Right cardiac atrium (tissue), 5 donors: ENCODE measurements around the gene LAMA5. TPM values are rescaled to one million over a fixed set of nuclear protein-coding genes. Genes with fewer than 3 reads are reported as not detected.

ENCODE experiments used
- ATAC-seq, 2 donors: fragments of 200-7000 bp; cut with Tn5 transposase; one replicate each; pipeline versions ENCODE4 v1.8.0 to v1.9.1; 2020; ENCODE audit warnings: moderate library complexity in 2 of 2, mild to moderate bottlenecking in 1 of 2
- DNase-seq, 3 donors: peaks; one replicate each; pipeline ENCODE4 v3.0.0-alpha.2; 2020
- H3K27ac ChIP-seq: one replicate; pipeline ENCODE4 v1.5.1; 2013; ENCODE audit warnings: mild to moderate bottlenecking, low read length, control low read depth, moderate library complexity
- H3K27me3 ChIP-seq: one replicate; pipeline ENCODE4 v1.6.1; 2013; ENCODE audit not compliant: control insufficient read depth, insufficient read depth
- H3K4me1 ChIP-seq: one replicate; pipeline ENCODE4 v1.6.1; 2013; ENCODE audit warnings: low read length; ENCODE audit not compliant: control insufficient read depth, insufficient read depth
- H3K4me3 ChIP-seq: one replicate; pipeline ENCODE4 v1.5.1; 2013; ENCODE audit warnings: low read length, control low read depth
- H3K9me3 ChIP-seq: one replicate; pipeline ENCODE4 v1.6.1; 2013; ENCODE audit warnings: low read length; ENCODE audit not compliant: control insufficient read depth
- whole genome bisulfite sequencing: extraction: QIAGEN DNeasy Blood & Tissue Kit; methylation state at CpG from one replicate; pipeline ENCODE4 v1.1.7; 2013; 5-methylcytosine and 5-hydroxymethylcytosine counted together
- intact Hi-C, 4 donors: fragments of 100-400 bp; cut with DNase I; formaldehyde crosslinking; loops; one replicate each; pipeline versions ENCODE4 v1.11.0 to v1.14.0; 2022 to 2023
- polyA plus RNA-seq: library from polyadenylated mRNA; stranded (reverse); fragments of 200-250 nt; gene quantifications from one replicate; pipeline ENCODE4 v1.2.3, GENCODE V29; 2013
- total RNA-seq, 4 donors: library from RNA; stranded (reverse); fragmentation: NEBNext Ultra II Directional; extraction: Animal tissue kit (Norgen Biotek cat#: 25700); gene quantifications; one replicate each; pipeline ENCODE4 v1.2.1, GENCODE V29; 2021
- donor health status: healthy with polysubstance abuse.
- donor health status: DM: no; HTN: yes; CAD: no.
- donor health status: DM: no; HTN: no; CAD: no.
- donor health status: DM: no; HTN: yes; CAD: no; lungs with severe emphysema.
- donor health status: DM: yes; HTN: yes; CAD: no.

LAMA5 gene
- total and polyA plus RNA-seq, 5 donors, result 77.4 to 97.9 (median 88.6) TPM

GRCh38 chr20:62314339-62314638 is 52.8 kb downstream of the LAMA5 start:
- no peak overlapping the region for H3K27ac ChIP-seq
- intact Hi-C loops, result no loop called here
- H3K9me3 ChIP-seq, result no peaks in the 10 kb centered on the region
- no peaks in the 10 kb centered on the region for H3K27me3 ChIP-seq
- no peak overlapping the region for H3K4me3 ChIP-seq
- DNase-seq (no peak), ATAC-seq (no peak)
- 94% methylated on average over 12 of the region's 12 CpGs for WGBS
- no peaks in the 10 kb centered on the region for H3K4me1 ChIP-seq

- intact Hi-C loops, result no loop called here
- Histone ChIP-seq H3K9me3 (no peaks in the 10 kb centered on the region), H3K4me3 (no peak overlapping the region), H3K27me3 (no peaks in the 10 kb centered on the region), H3K4me1 (no peaks in the 10 kb centered on the region), H3K27ac (no peak overlapping the region)
- WGBS, result 93% methylated on average over 55 of the region's 55 CpGs
- DNase-seq (no peak), ATAC-seq (no peak)
Measured at GRCh38 chr20:62313460-62314338, 53.4 kb downstream of the LAMA5 start.

GRCh38 chr20:62313021-62313420 is 54.1 kb downstream of the LAMA5 start:
- no peak for DNase-seq
- WGBS, result 91% methylated on average over 26 of the region's 26 CpGs
- H3K27me3 ChIP-seq, result no peaks in the 10 kb centered on the region
- no peaks in the 10 kb centered on the region for H3K9me3 ChIP-seq
- H3K4me1 ChIP-seq, result no peaks in the 10 kb centered on the region
- no peak overlapping the region for H3K4me3 ChIP-seq
- no peak overlapping the region for H3K27ac ChIP-seq
- ATAC-seq, result no peak
- intact Hi-C loops, result no loop called here

- DNase-seq (no peak), ATAC-seq (no peak)
- no peak overlapping the region for H3K27ac ChIP-seq
- H3K4me1 ChIP-seq, result no peaks in the 10 kb centered on the region
- intact Hi-C loops, result no loop called here
- H3K9me3 ChIP-seq, result no peaks in the 10 kb centered on the region
- 90% methylated on average over 16 of the region's 16 CpGs for WGBS
- no peaks in the 10 kb centered on the region for H3K27me3 ChIP-seq
- no peak overlapping the region for H3K4me3 ChIP-seq
Measured at GRCh38 chr20:62312662-62312977, 54.5 kb downstream of the LAMA5 start.

- H3K4me1 ChIP-seq, result no peaks in the 10 kb centered on the region
- H3K9me3 ChIP-seq, result no peaks in the 10 kb centered on the region
- DNase-seq, result no peak
- no peak overlapping the region for H3K27ac ChIP-seq
- WGBS, result 92% methylated on average over 60 of the region's 60 CpGs
- no peak for ATAC-seq
- intact Hi-C loops, result no loop called here
- no peaks in the 10 kb centered on the region for H3K27me3 ChIP-seq
- no peak overlapping the region for H3K4me3 ChIP-seq
Measured at GRCh38 chr20:62311832-62312661, 55.1 kb downstream of the LAMA5 start.

- no peaks in the 10 kb centered on the region for H3K9me3 ChIP-seq
- H3K4me3 ChIP-seq, result no peak overlapping the region
- no peaks in the 10 kb centered on the region for H3K4me1 ChIP-seq
- intact Hi-C loops, result no loop called here
- 94% methylated on average over 18 of the region's 18 CpGs for WGBS
- no peak overlapping the region for H3K27ac ChIP-seq
- DNase-seq (no peak), ATAC-seq (no peak)
- H3K27me3 ChIP-seq, result no peaks in the 10 kb centered on the region
Measured at GRCh38 chr20:62311150-62311549, 56.0 kb downstream of the LAMA5 start.

GRCh38 chr20:62310757-62311121 is 56.4 kb downstream of the LAMA5 start:
- H3K4me3 ChIP-seq, result no peak overlapping the region
- WGBS, result 80% methylated on average over 25 of the region's 25 CpGs
- H3K4me1 ChIP-seq, result no peaks in the 10 kb centered on the region
- H3K27ac ChIP-seq, result no peak overlapping the region
- no peak for ATAC-seq
- H3K27me3 ChIP-seq, result no peaks in the 10 kb centered on the region
- no peaks in the 10 kb centered on the region for H3K9me3 ChIP-seq
- intact Hi-C loops, result no loop called here
- no peak for DNase-seq

GRCh38 chr20:62309947-62310756 is 57.0 kb downstream of the LAMA5 start:
- DNase-seq, result no peak
- H3K4me1 ChIP-seq, result peaks cover 1% of the 10 kb centered on the region
- intact Hi-C loops, result no loop called here
- ATAC-seq, result no peak
- no peaks in the 10 kb centered on the region for H3K9me3 ChIP-seq
- no peak overlapping the region for H3K4me3 ChIP-seq
- WGBS, result 75% methylated on average over 29 of the region's 29 CpGs
- no peaks in the 10 kb centered on the region for H3K27me3 ChIP-seq
- H3K27ac ChIP-seq, result no peak overlapping the region

GRCh38 chr20:62309198-62309944 is 57.7 kb downstream of the LAMA5 start:
- intact Hi-C loops, result no loop called here
- Histone ChIP-seq H3K27me3 (no peaks in the 10 kb centered on the region), H3K27ac (no peak overlapping the region), H3K4me3 (no peak overlapping the region), H3K4me1 (peaks cover 4% of the 10 kb centered on the region), H3K9me3 (no peaks in the 10 kb centered on the region)
- ATAC-seq, result no peak
- DNase-seq, result no peak
- WGBS, result 84% methylated on average over 26 of the region's 26 CpGs

- Histone ChIP-seq H3K4me3 (no peak overlapping the region), H3K9me3 (no peaks in the 10 kb centered on the region), H3K27ac (no peak overlapping the region), H3K27me3 (no peaks in the 10 kb centered on the region), H3K4me1 (peaks cover 7% of the 10 kb centered on the region)
- no peak for ATAC-seq
- intact Hi-C loops, result no loop called here
- 85% methylated on average over 29 of the region's 29 CpGs for WGBS
- DNase-seq, result peak in 1 of 3 donors; percentile 52
Measured at GRCh38 chr20:62308102-62308822, 58.9 kb downstream of the LAMA5 start.
